Liver (tissue), 9 donors: ENCODE measurements around the gene ZBTB38. TPM values are rescaled to one million over a fixed set of nuclear protein-coding genes. Genes with fewer than 3 reads are reported as not detected.
A peak's percentile ranks its signal among the peaks of the same experiment; 100 is the strongest.

Experiments
- DNase-seq: peaks from one replicate; pipeline ENCODE4 v3.0.0-alpha.2; 2017; ENCODE audit warnings: low spot score
- H3K27ac ChIP-seq, 2 donors: one replicate each; pipeline ENCODE4 v1.7.0; 2013; ENCODE audit warnings: inconsistent platforms in 2 of 2, low read length in 2 of 2, control low read depth in 1 of 2, low read depth in 1 of 2, mild to moderate bottlenecking in 1 of 2
- H3K27me3 ChIP-seq, 4 donors: one replicate each; pipeline versions ENCODE4 v1.6.1 to v1.7.0; 2013; ENCODE audit warnings: low read length in 3 of 4, inconsistent platforms in 1 of 4, mild to moderate bottlenecking in 1 of 4, moderate library complexity in 1 of 4; ENCODE audit not compliant: control insufficient read depth in 4 of 4, insufficient read depth in 4 of 4
- H3K36me3 ChIP-seq, 4 donors: one replicate each; pipeline versions ENCODE4 v1.6.1 to v1.7.0; 2013; ENCODE audit warnings: low read length in 3 of 4, mild to moderate bottlenecking in 3 of 4, low read depth in 1 of 4, moderate library complexity in 1 of 4; ENCODE audit not compliant: control insufficient read depth in 4 of 4, insufficient read depth in 3 of 4
- H3K4me1 ChIP-seq, 4 donors: one replicate each; pipeline versions ENCODE4 v1.6.1 to v1.7.0; 2013; ENCODE audit warnings: low read length in 3 of 4, mild to moderate bottlenecking in 3 of 4, moderate library complexity in 1 of 4; ENCODE audit not compliant: control insufficient read depth in 4 of 4, insufficient read depth in 4 of 4
- H3K4me3 ChIP-seq, 3 donors: one replicate each; pipeline versions ENCODE4 v1.6.1 to v1.7.0; 2013; ENCODE audit warnings: low read length in 3 of 3, control low read depth in 1 of 3, low read depth in 1 of 3, mild to moderate bottlenecking in 1 of 3
- H3K9ac ChIP-seq, 2 donors: one replicate each; pipeline ENCODE4 v1.7.0; 2013; ENCODE audit warnings: low read length in 2 of 2, mild to moderate bottlenecking in 2 of 2, moderate library complexity in 2 of 2, control low read depth in 1 of 2, low read depth in 1 of 2
- H3K9me3 ChIP-seq, 4 donors: one replicate each; pipeline versions ENCODE4 v1.6.1 to v1.7.0; 2013; ENCODE audit warnings: low read length in 3 of 4; ENCODE audit not compliant: control insufficient read depth in 4 of 4
- ATF3 ChIP-seq: IDR thresholded peaks from 2 replicates; pipeline ENCODE4 v1.6.1; 2016; ENCODE audit warnings: antibody characterized with exemption
- CTCF ChIP-seq: fragments of 150-350 bp; IDR thresholded peaks from 2 replicates; pipeline ENCODE4 v1.5.1; 2017; ENCODE audit warnings: improper control_type of control experiment, low read depth, low read length; ENCODE audit not compliant: missing input control
- EGR1 ChIP-seq, 2 donors: IDR thresholded peaks; 2 replicates each; pipeline ENCODE4 v1.6.1; 2016 to 2018; ENCODE audit warnings: antibody characterized with exemption in 2 of 2, low read depth in 2 of 2
- FOXA1 ChIP-seq: IDR thresholded peaks from 2 replicates; pipeline ENCODE4 v1.6.1; 2016; ENCODE audit warnings: antibody characterized with exemption
- FOXA2 ChIP-seq: IDR thresholded peaks from 2 replicates; pipeline ENCODE4 v1.6.1; 2016; ENCODE audit warnings: antibody characterized with exemption
- GABPA ChIP-seq, 2 donors: IDR thresholded peaks in 1 of 2; conservative IDR thresholded peaks in 1 of 2; 2 replicates each; pipeline ENCODE4 v1.6.1; 2016; ENCODE audit warnings: antibody characterized with exemption in 2 of 2, mild to moderate bottlenecking in 1 of 2, moderate library complexity in 1 of 2
- HNF4A ChIP-seq, 2 donors: conservative IDR thresholded peaks; 2 replicates each; pipeline ENCODE4 v1.6.1; 2016; ENCODE audit warnings: antibody characterized with exemption in 2 of 2, mild to moderate bottlenecking in 2 of 2
- HNF4G ChIP-seq: IDR thresholded peaks from 2 replicates; pipeline ENCODE4 v1.6.1; 2016; ENCODE audit warnings: antibody characterized with exemption
- JUND ChIP-seq, 2 donors: IDR thresholded peaks; 2 replicates each; pipeline ENCODE4 v1.6.1; 2016; ENCODE audit warnings: antibody characterized with exemption in 2 of 2
- NR2F2 ChIP-seq: IDR thresholded peaks from 2 replicates; pipeline ENCODE4 v1.6.1; 2016; ENCODE audit warnings: antibody characterized with exemption
- RAD21 ChIP-seq, 2 donors: IDR thresholded peaks; 2 replicates each; pipeline ENCODE4 v1.6.1; 2016; ENCODE audit warnings: antibody characterized with exemption in 2 of 2, mild to moderate bottlenecking in 2 of 2
- REST ChIP-seq: IDR thresholded peaks from 2 replicates; pipeline ENCODE4 v1.6.1; 2016; ENCODE audit warnings: antibody characterized with exemption, mild to moderate bottlenecking
- RXRA ChIP-seq, 2 donors: IDR thresholded peaks; 2 replicates each; pipeline ENCODE4 v1.6.1; 2017 to 2018; ENCODE audit warnings: antibody characterized with exemption in 2 of 2, mild to moderate bottlenecking in 1 of 2
- SP1 ChIP-seq: IDR thresholded peaks from 2 replicates; pipeline ENCODE4 v1.6.1; 2018; ENCODE audit warnings: antibody characterized with exemption, mild to moderate bottlenecking
- TAF1 ChIP-seq: conservative IDR thresholded peaks from 2 replicates; pipeline ENCODE4 v1.6.1; 2016; ENCODE audit warnings: antibody characterized with exemption, mild to moderate bottlenecking
- YY1 ChIP-seq: IDR thresholded peaks from 2 replicates; pipeline ENCODE4 v1.6.1; 2016; ENCODE audit warnings: antibody characterized with exemption, mild to moderate bottlenecking
- WGBS: extraction: QIAGEN DNeasy Blood & Tissue Kit; methylation state at CpG from one replicate; pipeline ENCODE4 v1.1.7; 2013; 5-methylcytosine and 5-hydroxymethylcytosine counted together
- polyA plus RNA-seq, 2 donors: library from polyadenylated mRNA; stranded (reverse) in 1 of 2; unstranded in 1 of 2; fragments of 200-250 nt in 1 of 2; fragments of >200 nt in 1 of 2; fragmentation: Nextera tagmentation in 1 of 2; extraction: Ambion mirVana in 1 of 2; gene quantifications; one replicate each; pipeline versions ENCODE4 v1.2.1 to v1.2.3, GENCODE V29; 2013 to 2015
- total RNA-seq, 2 donors: library from RNA; depleted of rRNA; stranded (reverse); fragments of >200 nt; gene quantifications; one replicate each; pipeline ENCODE4 v1.2.3, GENCODE V29; 2014
- TF ChIP-seq, protein P1 (sequence below): IDR thresholded peaks from 2 replicates; pipeline ENCODE4 v1.6.1; 2016; ENCODE audit warnings: antibody characterized with exemption
- donor health status: healthy.
- donor health status: healthy.
- donor health status: healthy.
- donor health status: healthy.
- donor health status: healthy.

The ZBTB38 gene
- total and polyA plus RNA-seq, 4 donors = 9.5 to 57.3 (median 19.5) TPM

GRCh38 chr3:141403576-141403975, 35.3 kb downstream of the ZBTB38 start:
- Histone ChIP-seq H3K27ac (peak overlapping the region in 1 of 2 donors; percentile 5), H3K4me1 (peaks cover 3 to 20% (median 14%) of the 10 kb centered on the region in 4 donors)

DNA sequence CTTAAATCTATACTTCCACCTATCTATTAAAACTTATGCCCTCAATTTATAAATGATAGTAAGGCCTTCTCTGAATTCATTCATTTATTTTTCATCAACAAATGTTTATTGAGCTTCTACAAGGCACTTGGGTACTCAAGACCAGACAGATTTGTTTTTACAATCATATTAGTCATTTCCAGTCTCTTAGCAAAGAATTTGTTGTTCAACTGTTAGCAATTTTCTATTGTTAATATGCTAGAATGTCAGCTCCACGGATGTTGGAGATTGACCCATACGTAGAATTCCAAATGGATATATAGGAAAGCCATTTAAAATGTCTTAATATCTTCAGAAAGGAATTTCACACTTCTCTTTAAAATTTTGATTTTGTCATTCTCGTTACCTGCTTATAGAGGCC, 36.7 kb downstream of the ZBTB38 start:
- Histone ChIP-seq H3K4me3 (no peak overlapping the region), H3K4me1 (peaks cover 8 to 26% (median 20%) of the 10 kb centered on the region in 4 donors), H3K27me3 (no peaks in the 10 kb centered on the region), H3K9ac (no peak overlapping the region), H3K36me3 (peaks cover 0 to 13% (median 3%) of the 10 kb centered on the region in 4 donors), H3K9me3 (no peaks in the 10 kb centered on the region), H3K27ac (no peak overlapping the region)
- 96% methylated on average over 3 of the region's 3 CpGs for WGBS
- TF ChIP-seq SP1 (no peak), FOXA1 (no peak), EGR1 (IDR thresholded peaks at IDR 0.05; ENCODE audit: low read depth in 2 of 2) (no peak), GABPA (IDR thresholded peaks at IDR 0.05 in 1 of 2, conservative IDR thresholded peaks at IDR 0.05 in 1 of 2) (no peak), RAD21 (IDR thresholded peaks at IDR 0.05) (no peak), JUND (IDR thresholded peaks at IDR 0.05) (no peak), REST (no peak)
- no peak for DNase-seq

More at GRCh38 chr3:141403576-141403975, 35.3 kb downstream of the ZBTB38 start:
- TF ChIP-seq, protein P1, sequence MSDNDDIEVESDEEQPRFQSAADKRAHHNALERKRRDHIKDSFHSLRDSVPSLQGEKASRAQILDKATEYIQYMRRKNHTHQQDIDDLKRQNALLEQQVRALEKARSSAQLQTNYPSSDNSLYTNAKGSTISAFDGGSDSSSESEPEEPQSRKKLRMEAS = no peak
- TF ChIP-seq SP1 (no peak), HNF4G (no peak), ATF3 (no peak)
- 70% methylated on average over 4 of the region's 4 CpGs for WGBS
- Histone ChIP-seq H3K4me3 (peak overlapping the region in 1 of 3 donors; percentile 98), H3K9ac (peak overlapping the region in 1 of 2 donors; percentile 81), H3K9me3 (no peaks in the 10 kb centered on the region), H3K36me3 (peaks cover 0 to 13% (median 3%) of the 10 kb centered on the region in 4 donors), H3K27me3 (no peaks in the 10 kb centered on the region)
- no peak for DNase-seq

DNA sequence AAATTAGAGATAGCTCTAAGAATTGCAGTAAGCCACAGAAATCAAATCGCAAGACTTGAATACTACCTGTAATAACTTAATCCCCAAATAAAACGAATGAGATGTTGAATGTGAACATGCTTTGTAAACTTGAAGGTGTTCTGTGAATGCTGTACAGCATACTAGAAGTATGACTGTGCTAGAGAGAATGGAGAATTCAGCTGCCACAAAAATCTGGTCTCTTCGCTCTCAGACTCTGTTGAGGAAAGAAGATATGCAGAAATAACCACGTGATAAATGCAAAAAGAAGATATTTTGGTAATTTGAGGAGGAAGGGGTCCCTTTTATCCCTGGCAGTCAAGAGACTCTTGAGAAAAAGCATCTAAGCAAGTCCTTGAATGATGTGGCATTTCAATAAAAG, 37.3 kb downstream of the ZBTB38 start:
- H3K36me3 ChIP-seq = peaks cover 0 to 13% (median 3%) of the 10 kb centered on the region in 4 donors
- TF ChIP-seq SP1 (no peak), YY1 (no peak), EGR1 (IDR thresholded peaks at IDR 0.05; ENCODE audit: low read depth in 2 of 2) (no peak), GABPA (IDR thresholded peaks at IDR 0.05 in 1 of 2, conservative IDR thresholded peaks at IDR 0.05 in 1 of 2) (no peak), HNF4G (no peak), JUND (IDR thresholded peaks at IDR 0.05) (no peak), FOXA1 (no peak), ATF3 (no peak), REST (no peak), CTCF (no peak), TAF1 (no peak), HNF4A (conservative IDR thresholded peaks at IDR 0.05) (no peak), NR2F2 (no peak), FOXA2 (no peak), RXRA (IDR thresholded peaks at IDR 0.05) (no peak)
- TF ChIP-seq, protein P1 = no peak
- no peaks in the 10 kb centered on the region for H3K27me3 ChIP-seq
- DNase-seq = no peak
- H3K27ac ChIP-seq = peak overlapping the region; percentile 13 to 63
- no peak overlapping the region for H3K9ac ChIP-seq
- no peaks in the 10 kb centered on the region for H3K9me3 ChIP-seq
- H3K4me1 ChIP-seq = peaks cover 10 to 29% (median 20%) of the 10 kb centered on the region in 4 donors
- WGBS = 94% methylated on average over 4 of the region's 4 CpGs
- no peak overlapping the region for H3K4me3 ChIP-seq
